Measurements from ENCODE around the gene RNF113B. TPM values are rescaled to one million over a fixed set of nuclear protein-coding genes. Genes with fewer than 3 reads are reported as not detected.

Gene RNF113B
- total RNA-seq, 1 donor from 2014 or later: not detected

DNA sequence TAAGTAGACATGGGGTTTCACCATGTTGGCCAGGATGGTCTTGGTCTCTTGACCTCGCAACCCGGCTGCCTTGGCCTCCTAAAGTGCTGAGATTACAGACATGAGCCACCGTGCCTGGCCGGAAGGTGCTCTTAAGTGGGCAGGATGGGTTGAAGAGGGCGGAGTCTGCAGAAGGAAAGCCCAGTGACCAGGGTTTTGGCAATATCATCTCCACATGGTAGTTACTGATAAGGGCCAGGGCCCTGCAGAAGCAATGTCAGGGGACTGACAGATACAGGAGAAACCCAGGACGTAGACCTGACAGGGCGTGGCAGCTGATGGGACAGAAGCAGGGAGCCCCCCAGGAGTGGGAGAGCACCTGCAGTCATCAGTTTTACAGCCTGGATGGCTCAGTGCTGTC is 45.7 kb upstream of the RNF113B start:
- no peak for DNase-seq (ENCODE audit: low read depth)
- Histone ChIP-seq H3K36me3 (ENCODE audit: control insufficient read depth, insufficient read depth, low read length) (no peaks in the 10 kb centered on the region), H3K27me3 (ENCODE audit: control insufficient read depth, insufficient read depth, low read length) (no peaks in the 10 kb centered on the region), H3K4me3 (ENCODE audit: low read depth, low read length) (no peak overlapping the region)
- TF ChIP-seq, protein P1, sequence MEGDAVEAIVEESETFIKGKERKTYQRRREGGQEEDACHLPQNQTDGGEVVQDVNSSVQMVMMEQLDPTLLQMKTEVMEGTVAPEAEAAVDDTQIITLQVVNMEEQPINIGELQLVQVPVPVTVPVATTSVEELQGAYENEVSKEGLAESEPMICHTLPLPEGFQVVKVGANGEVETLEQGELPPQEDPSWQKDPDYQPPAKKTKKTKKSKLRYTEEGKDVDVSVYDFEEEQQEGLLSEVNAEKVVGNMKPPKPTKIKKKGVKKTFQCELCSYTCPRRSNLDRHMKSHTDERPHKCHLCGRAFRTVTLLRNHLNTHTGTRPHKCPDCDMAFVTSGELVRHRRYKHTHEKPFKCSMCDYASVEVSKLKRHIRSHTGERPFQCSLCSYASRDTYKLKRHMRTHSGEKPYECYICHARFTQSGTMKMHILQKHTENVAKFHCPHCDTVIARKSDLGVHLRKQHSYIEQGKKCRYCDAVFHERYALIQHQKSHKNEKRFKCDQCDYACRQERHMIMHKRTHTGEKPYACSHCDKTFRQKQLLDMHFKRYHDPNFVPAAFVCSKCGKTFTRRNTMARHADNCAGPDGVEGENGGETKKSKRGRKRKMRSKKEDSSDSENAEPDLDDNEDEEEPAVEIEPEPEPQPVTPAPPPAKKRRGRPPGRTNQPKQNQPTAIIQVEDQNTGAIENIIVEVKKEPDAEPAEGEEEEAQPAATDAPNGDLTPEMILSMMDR (IDR thresholded peaks at IDR 0.05; ENCODE audit: insufficient read depth, low read length, poor library complexity, severe bottlenecking): no peak

- Histone ChIP-seq H3K27me3 (ENCODE audit: control insufficient read depth, insufficient read depth, low read length) (no peaks in the 10 kb centered on the region), H3K4me3 (ENCODE audit: low read depth, low read length) (no peak overlapping the region), H3K36me3 (ENCODE audit: control insufficient read depth, insufficient read depth, low read length) (no peaks in the 10 kb centered on the region)
- TF ChIP-seq, protein P1 (IDR thresholded peaks at IDR 0.05; ENCODE audit: insufficient read depth, low read length, poor library complexity, severe bottlenecking): no peak
- DNase-seq (ENCODE audit: low read depth): no peak
Observed at GRCh38 chr13:98222081-98222554, 45.0 kb upstream of the RNF113B start.

DNA sequence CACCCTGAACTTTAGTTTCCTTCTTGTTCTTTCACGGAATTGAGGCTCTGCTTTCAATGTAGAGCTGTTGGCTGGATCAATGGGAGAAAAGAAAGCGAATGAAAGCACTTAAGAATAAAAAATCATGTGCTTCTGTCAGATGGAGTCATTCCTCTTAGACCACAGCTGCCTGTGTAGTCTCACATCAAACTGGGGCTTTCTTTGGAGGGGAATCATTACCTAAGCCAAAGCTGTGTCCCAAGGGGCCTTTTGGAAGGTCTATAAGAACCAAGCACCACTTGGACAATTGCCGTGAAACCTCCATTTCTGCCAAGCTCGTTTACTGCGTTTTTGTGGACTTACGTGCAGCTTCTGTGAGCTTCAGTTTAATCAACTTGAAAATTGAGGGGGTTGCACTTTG is 44.2 kb upstream of the RNF113B start:
- no peaks in the 10 kb centered on the region for H3K36me3 ChIP-seq (ENCODE audit: control insufficient read depth, insufficient read depth, low read length)
- TF ChIP-seq, protein P1 (IDR thresholded peaks at IDR 0.05; ENCODE audit: insufficient read depth, low read length, poor library complexity, severe bottlenecking): no peak
- no peak overlapping the region for H3K4me3 ChIP-seq (ENCODE audit: low read depth, low read length)
- DNase-seq (ENCODE audit: low read depth): no peak
- no peaks in the 10 kb centered on the region for H3K27me3 ChIP-seq (ENCODE audit: control insufficient read depth, insufficient read depth, low read length)

GRCh38 chr13:98220271-98220791 is 43.3 kb upstream of the RNF113B start:
- TF ChIP-seq, protein P1 (IDR thresholded peaks at IDR 0.05; ENCODE audit: insufficient read depth, low read length, poor library complexity, severe bottlenecking): no peak
- DNase-seq (ENCODE audit: low read depth): no peak
- no peaks in the 10 kb centered on the region for H3K36me3 ChIP-seq (ENCODE audit: control insufficient read depth, insufficient read depth, low read length)
- no peaks in the 10 kb centered on the region for H3K27me3 ChIP-seq (ENCODE audit: control insufficient read depth, insufficient read depth, low read length)
- H3K4me3 ChIP-seq (ENCODE audit: low read depth, low read length): no peak overlapping the region

GRCh38 chr13:98219685-98220084 is 42.6 kb upstream of the RNF113B start:
- Histone ChIP-seq H3K27me3 (ENCODE audit: control insufficient read depth, insufficient read depth, low read length) (no peaks in the 10 kb centered on the region), H3K36me3 (ENCODE audit: control insufficient read depth, insufficient read depth, low read length) (no peaks in the 10 kb centered on the region), H3K4me3 (ENCODE audit: low read depth, low read length) (no peak overlapping the region)
- TF ChIP-seq, protein P1 (IDR thresholded peaks at IDR 0.05; ENCODE audit: insufficient read depth, low read length, poor library complexity, severe bottlenecking): no peak
- DNase-seq (ENCODE audit: low read depth): no peak

DNA sequence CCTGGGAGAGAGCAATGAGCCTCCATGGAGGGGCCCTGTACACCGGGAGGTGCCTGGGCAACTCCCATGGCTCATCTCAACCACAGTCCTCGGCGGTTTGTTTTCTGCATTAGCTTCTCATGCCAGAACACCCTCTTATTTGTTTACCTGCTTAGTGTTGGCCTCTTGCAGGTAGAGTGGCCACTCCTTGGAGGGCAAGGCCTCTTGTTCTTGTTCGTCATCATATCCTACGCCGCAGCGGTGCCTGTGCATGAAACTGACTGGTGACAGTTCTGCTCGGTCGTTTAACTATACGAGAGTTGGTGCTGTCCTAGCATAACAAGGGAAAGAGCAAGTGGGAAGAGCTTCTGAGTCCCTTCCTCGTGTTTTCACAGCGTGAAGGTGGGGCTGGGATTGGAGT is 40.5 kb upstream of the RNF113B start:
- H3K4me3 ChIP-seq (ENCODE audit: low read depth, low read length): no peak overlapping the region
- TF ChIP-seq, protein P1 (IDR thresholded peaks at IDR 0.05; ENCODE audit: insufficient read depth, low read length, poor library complexity, severe bottlenecking): no peak

More for the DNA sequence above, 40.5 kb upstream of the RNF113B start:
- no peaks in the 10 kb centered on the region for H3K27me3 ChIP-seq (ENCODE audit: control insufficient read depth, insufficient read depth, low read length)
- DNase-seq (ENCODE audit: low read depth): no peak
- H3K36me3 ChIP-seq (ENCODE audit: control insufficient read depth, insufficient read depth, low read length): no peaks in the 10 kb centered on the region
